HG02943 (cell line): ENCODE measurements around the gene CLIC6.
"Not testable (repeated sequence)": the region's sequence is repeated elsewhere in the genome, so short reads cannot be mapped to it uniquely, and the experiment has no call there.

Source experiments
- ATAC-seq: cut with Tn5 transposase; IDR thresholded peaks from one replicate; pipeline ENCODE4 v1.9.1; 2021; ENCODE audit warnings: mild to moderate bottlenecking, low read depth, moderate library complexity; ENCODE audit not compliant: unreplicated experiment

The CLIC6 gene

GRCh38 chr21:34650861-34651431 is 17.8 kb upstream of the CLIC6 start:
- ATAC-seq: no peak

- no peak for ATAC-seq
Observed at GRCh38 chr21:34651642-34652041, 17.2 kb upstream of the CLIC6 start.

GRCh38 chr21:34653522-34653921 is 15.3 kb upstream of the CLIC6 start:
- no peak for ATAC-seq

GRCh38 chr21:34661848-34662247 is 6.9 kb upstream of the CLIC6 start:
- ATAC-seq: no peak

GRCh38 chr21:34667761-34668160 is 1.0 kb upstream of the CLIC6 start:
- no peak for ATAC-seq

- no peak for ATAC-seq
Observed at GRCh38 chr21:34669149-34669879, 520 bp downstream of the CLIC6 start.

- ATAC-seq: not testable (repeated sequence)
Observed at GRCh38 chr21:34669880-34670219, 1.1 kb downstream of the CLIC6 start.

GRCh38 chr21:34670220-34670961 is 1.6 kb downstream of the CLIC6 start:
- no peak for ATAC-seq

- no peak for ATAC-seq
Observed at GRCh38 chr21:34670962-34671348, 2.2 kb downstream of the CLIC6 start.

GRCh38 chr21:34671462-34671861 is 2.7 kb downstream of the CLIC6 start:
- no peak for ATAC-seq

GRCh38 chr21:34671891-34672290 is 3.1 kb downstream of the CLIC6 start:
- no peak for ATAC-seq

- no peak for ATAC-seq
Observed at GRCh38 chr21:34673006-34673405, 4.2 kb downstream of the CLIC6 start.

GRCh38 chr21:34674468-34674867 is 5.7 kb downstream of the CLIC6 start:
- ATAC-seq: no peak

GRCh38 chr21:34675871-34676270 is 7.1 kb downstream of the CLIC6 start:
- ATAC-seq: no peak

GRCh38 chr21:34679051-34679450 is 10.3 kb downstream of the CLIC6 start:
- ATAC-seq: no peak

GRCh38 chr21:34684174-34684876 is 15.5 kb downstream of the CLIC6 start:
- ATAC-seq: no peak

GRCh38 chr21:34687065-34687464 is 18.3 kb downstream of the CLIC6 start:
- no peak for ATAC-seq

GRCh38 chr21:34687745-34688144 is 19.0 kb downstream of the CLIC6 start:
- no peak for ATAC-seq

GRCh38 chr21:34688145-34688544 is 19.4 kb downstream of the CLIC6 start:
- no peak for ATAC-seq

GRCh38 chr21:34688715-34689114 is 19.9 kb downstream of the CLIC6 start:
- no peak for ATAC-seq
